ENCODE measurements around the gene TUBB1.

Gene TUBB1

DNA sequence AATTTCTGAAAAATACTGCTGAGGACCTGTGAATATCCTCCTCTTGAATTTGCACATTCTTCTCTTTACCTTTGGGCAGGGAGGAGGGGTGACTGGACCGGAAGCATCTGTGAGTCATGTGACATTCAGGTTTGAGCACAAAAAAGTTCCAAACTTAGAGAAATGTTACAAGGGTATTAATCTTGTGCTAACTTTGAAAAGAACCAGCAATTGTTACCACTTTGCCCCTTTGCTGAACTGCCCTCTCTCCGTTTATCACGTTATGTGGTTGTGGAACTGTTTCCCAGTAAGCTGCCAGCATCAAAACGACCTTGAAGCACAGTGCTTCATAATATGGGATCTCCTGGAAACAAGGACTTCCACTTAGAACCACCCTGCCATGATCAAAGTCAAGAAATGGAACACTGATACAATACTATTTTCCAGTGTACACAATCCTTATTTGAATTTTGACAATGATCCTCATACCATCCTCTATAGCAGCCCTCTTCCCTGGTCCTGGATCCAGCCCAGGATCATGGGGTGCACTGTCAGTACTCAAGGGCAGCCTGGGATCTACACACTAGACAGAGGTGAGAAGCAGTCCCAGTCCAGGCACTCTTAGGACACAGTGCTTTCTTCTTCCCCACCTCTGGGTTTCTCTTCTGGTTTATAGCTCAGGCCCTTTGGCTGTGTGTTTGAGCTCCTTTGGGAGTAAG, 2.3 kb upstream of the TUBB1 start:
- ChIA-PET CTCF (no interaction called here), POLR2A (ENCODE audit: low non-redundant PET) (no interaction called here)
- peak; percentile 61 for DNase-seq (ENCODE audit: low spot score)
- no peak for TF ChIP-seq CTCF (conservative IDR thresholded peaks at IDR 0.05; ENCODE audit: low read depth)
- H3K27ac ChIP-seq = peak overlapping the region; percentile 42

- no peak for TF ChIP-seq CTCF (conservative IDR thresholded peaks at IDR 0.05; ENCODE audit: low read depth)
Observed at GRCh38 chr20:59017493-59018231, 1.6 kb upstream of the TUBB1 start.

DNA sequence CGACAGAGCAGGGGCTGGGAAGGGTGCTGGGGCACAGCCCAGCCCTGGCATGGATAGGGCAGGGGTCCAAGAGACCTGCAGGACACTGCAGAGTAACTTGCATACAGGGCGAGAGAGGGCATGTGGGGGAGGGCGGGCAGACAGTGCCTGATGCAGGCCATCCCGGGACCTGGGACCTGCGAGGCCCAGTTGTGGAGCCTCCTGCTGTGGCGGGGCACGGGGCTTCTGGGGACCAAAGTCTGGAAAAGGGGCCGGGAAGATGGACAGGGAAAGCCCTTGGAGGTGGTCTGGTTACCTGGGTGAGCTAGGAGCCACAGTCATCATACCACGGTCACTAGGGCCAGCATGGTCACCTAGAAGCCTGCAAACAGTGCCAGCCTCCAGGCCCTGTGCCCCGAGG, 412 bp upstream of the TUBB1 start:
- ChIA-PET CTCF (interaction anchor here (1.2 kb wide), 1 partner anchor 203 kb away, joined by 3 read pairs; no protein-coding TSS in a partner anchor), POLR2A (ENCODE audit: low non-redundant PET) (no interaction called here)
- no peak for DNase-seq (ENCODE audit: low spot score)
- peak overlapping the region; percentile 33 for H3K27ac ChIP-seq
- no peak for TF ChIP-seq CTCF (conservative IDR thresholded peaks at IDR 0.05; ENCODE audit: low read depth)

More at GRCh38 chr20:59017493-59018231, 1.6 kb upstream of the TUBB1 start:
- ChIA-PET POLR2A (ENCODE audit: low non-redundant PET) (no interaction called here), CTCF (interaction anchor here (0.6 to 1.2 kb wide), 2 partner anchors 113 to 205 kb away, joined by 3 read pairs; no protein-coding TSS in a partner anchor)
- no peak for DNase-seq (ENCODE audit: low spot score)
- peak overlapping the region; percentile 42 for H3K27ac ChIP-seq

GRCh38 chr20:59020938-59021551, 1.8 kb downstream of the TUBB1 start:
- peak; percentile 82 for DNase-seq (ENCODE audit: low spot score)
- ChIA-PET POLR2A (ENCODE audit: low non-redundant PET) (no interaction called here), CTCF (no interaction called here)
- TF ChIP-seq CTCF (conservative IDR thresholded peaks at IDR 0.05; ENCODE audit: low read depth) = no peak
- H3K27ac ChIP-seq = peak overlapping the region; percentile 67

GRCh38 chr20:59022754-59023153, 3.5 kb downstream of the TUBB1 start:
- POLR2A ChIA-PET (ENCODE audit: low non-redundant PET) = interaction anchor here (0.8 kb wide), 1 partner anchor 9 kb away, joined by 3 read pairs; the partner anchor contains the start of gene ATP5F1E

More at GRCh38 chr20:59022754-59023153, 3.5 kb downstream of the TUBB1 start:
- CTCF ChIA-PET = interaction anchor here (0.6 to 0.7 kb wide), 2 partner anchors 11 to 163 kb away, joined by 3 to 5 read pairs; no protein-coding TSS in a partner anchor
- peak overlapping the region; percentile 33 for H3K27ac ChIP-seq
- no peak for TF ChIP-seq CTCF (conservative IDR thresholded peaks at IDR 0.05; ENCODE audit: low read depth)
- DNase-seq (ENCODE audit: low spot score) = no peak

All from RWPE1 (cell line).